ENCODE data around the gene ALAS1. TPM values are rescaled to one million over a fixed set of nuclear protein-coding genes. Genes with fewer than 3 reads are reported as not detected.

The ALAS1 gene
- total RNA-seq, 1 experiment from 2014 or later = 89.4 TPM

DNA sequence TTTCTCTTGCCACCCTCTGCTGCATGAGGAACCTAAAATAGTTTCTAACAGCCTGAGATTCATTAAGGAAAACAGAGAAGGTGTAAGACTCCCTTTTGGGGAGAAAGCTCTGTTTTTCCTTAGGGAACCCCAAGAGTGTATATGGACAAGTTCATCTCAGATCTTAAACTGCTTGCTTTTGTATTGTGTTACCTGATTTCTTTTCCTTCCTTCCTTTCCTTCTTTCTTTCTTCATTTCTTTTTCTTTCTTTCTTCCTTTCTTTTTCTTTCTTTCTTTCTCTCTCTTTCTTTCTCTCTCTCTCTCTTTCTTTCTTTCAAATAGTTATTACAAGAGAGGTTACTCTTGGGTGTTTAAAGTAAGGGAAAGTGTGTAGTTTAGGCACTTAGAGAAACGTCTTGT is 38.5 kb upstream of the ALAS1 start:
- ATAC-seq (no peak), DNase-seq (ENCODE audit: low read depth, low spot score) (no peak)
- in situ Hi-C loops (cut with HindIII; ENCODE audit: low pct_unique_long_range_greater_than_20kb, low sequenced_read_pairs) (no loop called here), intact Hi-C loops (cut with micrococcal nuclease; ENCODE audit: unreplicated experiment) (no loop called here)
- H3K27ac ChIP-seq (ENCODE audit: low read length) = no peak overlapping the region
- H3K9me3 ChIP-seq (ENCODE audit: control insufficient read depth, insufficient read depth, low read depth, low read length) = no peaks in the 10 kb centered on the region
- no peaks in the 10 kb centered on the region for H3K36me3 ChIP-seq (ENCODE audit: control insufficient read depth, insufficient read depth, low read length)
- POLR2A ChIA-PET = no interaction called here
- H3K4me3 ChIP-seq (ENCODE audit: low read depth in 2 of 2, low read length in 2 of 2) = no peak overlapping the region
- H3K4me1 ChIP-seq (ENCODE audit: control insufficient read depth, insufficient read depth, low read length) = 0 out of 2 replicates have a peak, but pooled peaks cover 3% of the 10 kb centered on the region
- CTCF ChIA-PET = no interaction called here
- TF ChIP-seq, protein P1, sequence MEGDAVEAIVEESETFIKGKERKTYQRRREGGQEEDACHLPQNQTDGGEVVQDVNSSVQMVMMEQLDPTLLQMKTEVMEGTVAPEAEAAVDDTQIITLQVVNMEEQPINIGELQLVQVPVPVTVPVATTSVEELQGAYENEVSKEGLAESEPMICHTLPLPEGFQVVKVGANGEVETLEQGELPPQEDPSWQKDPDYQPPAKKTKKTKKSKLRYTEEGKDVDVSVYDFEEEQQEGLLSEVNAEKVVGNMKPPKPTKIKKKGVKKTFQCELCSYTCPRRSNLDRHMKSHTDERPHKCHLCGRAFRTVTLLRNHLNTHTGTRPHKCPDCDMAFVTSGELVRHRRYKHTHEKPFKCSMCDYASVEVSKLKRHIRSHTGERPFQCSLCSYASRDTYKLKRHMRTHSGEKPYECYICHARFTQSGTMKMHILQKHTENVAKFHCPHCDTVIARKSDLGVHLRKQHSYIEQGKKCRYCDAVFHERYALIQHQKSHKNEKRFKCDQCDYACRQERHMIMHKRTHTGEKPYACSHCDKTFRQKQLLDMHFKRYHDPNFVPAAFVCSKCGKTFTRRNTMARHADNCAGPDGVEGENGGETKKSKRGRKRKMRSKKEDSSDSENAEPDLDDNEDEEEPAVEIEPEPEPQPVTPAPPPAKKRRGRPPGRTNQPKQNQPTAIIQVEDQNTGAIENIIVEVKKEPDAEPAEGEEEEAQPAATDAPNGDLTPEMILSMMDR (IDR thresholded peaks at IDR 0.05) = no peak
- no peak for TF ChIP-seq POLR2AphosphoS5 (IDR thresholded peaks at IDR 0.05; ENCODE audit: low read depth, low read length)
- no peak for TF ChIP-seq TCF7L2 (IDR thresholded peaks at IDR 0.05; ENCODE audit: low read depth, low read length)
- no peak for TF ChIP-seq SIN3A (IDR thresholded peaks at IDR 0.05; ENCODE audit: borderline replicate concordance, insufficient read depth, low read depth, low read length)
- TF ChIP-seq, protein P2, sequence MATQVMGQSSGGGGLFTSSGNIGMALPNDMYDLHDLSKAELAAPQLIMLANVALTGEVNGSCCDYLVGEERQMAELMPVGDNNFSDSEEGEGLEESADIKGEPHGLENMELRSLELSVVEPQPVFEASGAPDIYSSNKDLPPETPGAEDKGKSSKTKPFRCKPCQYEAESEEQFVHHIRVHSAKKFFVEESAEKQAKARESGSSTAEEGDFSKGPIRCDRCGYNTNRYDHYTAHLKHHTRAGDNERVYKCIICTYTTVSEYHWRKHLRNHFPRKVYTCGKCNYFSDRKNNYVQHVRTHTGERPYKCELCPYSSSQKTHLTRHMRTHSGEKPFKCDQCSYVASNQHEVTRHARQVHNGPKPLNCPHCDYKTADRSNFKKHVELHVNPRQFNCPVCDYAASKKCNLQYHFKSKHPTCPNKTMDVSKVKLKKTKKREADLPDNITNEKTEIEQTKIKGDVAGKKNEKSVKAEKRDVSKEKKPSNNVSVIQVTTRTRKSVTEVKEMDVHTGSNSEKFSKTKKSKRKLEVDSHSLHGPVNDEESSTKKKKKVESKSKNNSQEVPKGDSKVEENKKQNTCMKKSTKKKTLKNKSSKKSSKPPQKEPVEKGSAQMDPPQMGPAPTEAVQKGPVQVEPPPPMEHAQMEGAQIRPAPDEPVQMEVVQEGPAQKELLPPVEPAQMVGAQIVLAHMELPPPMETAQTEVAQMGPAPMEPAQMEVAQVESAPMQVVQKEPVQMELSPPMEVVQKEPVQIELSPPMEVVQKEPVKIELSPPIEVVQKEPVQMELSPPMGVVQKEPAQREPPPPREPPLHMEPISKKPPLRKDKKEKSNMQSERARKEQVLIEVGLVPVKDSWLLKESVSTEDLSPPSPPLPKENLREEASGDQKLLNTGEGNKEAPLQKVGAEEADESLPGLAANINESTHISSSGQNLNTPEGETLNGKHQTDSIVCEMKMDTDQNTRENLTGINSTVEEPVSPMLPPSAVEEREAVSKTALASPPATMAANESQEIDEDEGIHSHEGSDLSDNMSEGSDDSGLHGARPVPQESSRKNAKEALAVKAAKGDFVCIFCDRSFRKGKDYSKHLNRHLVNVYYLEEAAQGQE (IDR thresholded peaks at IDR 0.05; ENCODE audit: insufficient read depth in 1 of 2, low read depth in 2 of 2, low read length in 1 of 2) = no peak
- BruUV-seq (replicated peaks) = no TSS peak
- no peaks in the 10 kb centered on the region for H3K27me3 ChIP-seq (ENCODE audit: control insufficient read depth, insufficient read depth, low read length)

DNA sequence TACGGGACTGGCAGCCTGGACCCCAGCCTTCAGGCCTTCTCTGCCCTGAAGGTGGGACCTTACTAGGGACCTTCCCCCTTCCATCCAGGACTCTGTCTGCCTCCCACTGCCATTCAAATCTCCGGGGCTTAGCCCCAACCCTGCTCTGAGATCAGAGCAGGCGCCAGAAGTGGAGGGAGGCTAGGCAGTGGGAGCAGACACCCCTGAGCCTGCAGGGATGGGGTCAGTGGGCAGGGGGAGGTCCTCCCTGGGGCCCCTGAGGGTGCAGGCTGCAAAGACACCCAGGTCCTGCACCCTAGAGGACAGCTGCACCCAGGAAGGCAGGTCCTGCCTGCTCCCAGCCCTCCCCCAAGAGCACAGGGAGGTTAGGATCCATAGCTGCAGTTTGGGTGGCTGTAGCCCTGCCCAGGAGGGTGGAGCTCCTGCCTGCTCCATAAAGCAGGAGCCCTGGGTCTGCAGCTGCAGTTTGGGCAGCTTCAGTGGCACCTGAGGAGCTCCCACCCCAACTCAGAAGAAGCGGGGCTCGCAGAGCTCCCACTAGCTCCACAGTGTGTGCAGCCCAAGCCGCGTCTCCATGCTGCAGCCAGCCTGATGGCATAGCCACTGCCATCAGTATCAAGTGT is 35.6 kb upstream of the ALAS1 start:
- Histone ChIP-seq H3K9me3 (ENCODE audit: control insufficient read depth, insufficient read depth, low read depth, low read length) (no peaks in the 10 kb centered on the region), H3K4me3 (ENCODE audit: low read depth in 2 of 2, low read length in 2 of 2) (no peak overlapping the region), H3K27ac (ENCODE audit: low read length) (no peak overlapping the region), H3K27me3 (ENCODE audit: control insufficient read depth, insufficient read depth, low read length) (no peaks in the 10 kb centered on the region), H3K4me1 (ENCODE audit: control insufficient read depth, insufficient read depth, low read length) (no peaks in the 10 kb centered on the region), H3K36me3 (ENCODE audit: control insufficient read depth, insufficient read depth, low read length) (no peaks in the 10 kb centered on the region)
- CTCF ChIA-PET = no interaction called here
- DNase-seq (ENCODE audit: low read depth, low spot score) = no peak
- intact Hi-C loops (cut with micrococcal nuclease; ENCODE audit: unreplicated experiment) = no loop called here
- TF ChIP-seq TCF7L2 (IDR thresholded peaks at IDR 0.05; ENCODE audit: low read depth, low read length) (no peak), SIN3A (IDR thresholded peaks at IDR 0.05; ENCODE audit: borderline replicate concordance, insufficient read depth, low read depth, low read length) (no peak), POLR2AphosphoS5 (IDR thresholded peaks at IDR 0.05; ENCODE audit: low read depth, low read length) (no peak)
- TF ChIP-seq, protein P1 (IDR thresholded peaks at IDR 0.05) = no peak
- TF ChIP-seq, protein P2 (IDR thresholded peaks at IDR 0.05; ENCODE audit: insufficient read depth in 1 of 2, low read depth in 2 of 2, low read length in 1 of 2) = no peak
- POLR2A ChIA-PET = no interaction called here
- in situ Hi-C loops (cut with HindIII; ENCODE audit: low pct_unique_long_range_greater_than_20kb, low sequenced_read_pairs) = loop anchor here (10.0 kb wide), 1 partner anchor 118 kb away; no protein-coding TSS in a partner anchor
- no peak for ATAC-seq
- no TSS peak for BruUV-seq (replicated peaks)
